C4-2B (cell line): ENCODE measurements around the gene CCNJL.

ENCODE experiments used
- ZFX ChIP-seq: fragments of 450-650 bp; IDR thresholded peaks from 2 replicates; pipeline ENCODE4 v1.6.1; 2017
- TF ChIP-seq, protein P1 (sequence below): fragments of 450-650 bp; conservative IDR thresholded peaks from 2 replicates; pipeline ENCODE4 v1.5.1; 2017; ENCODE audit warnings: mild to moderate bottlenecking

- TF ChIP-seq, protein P1, sequence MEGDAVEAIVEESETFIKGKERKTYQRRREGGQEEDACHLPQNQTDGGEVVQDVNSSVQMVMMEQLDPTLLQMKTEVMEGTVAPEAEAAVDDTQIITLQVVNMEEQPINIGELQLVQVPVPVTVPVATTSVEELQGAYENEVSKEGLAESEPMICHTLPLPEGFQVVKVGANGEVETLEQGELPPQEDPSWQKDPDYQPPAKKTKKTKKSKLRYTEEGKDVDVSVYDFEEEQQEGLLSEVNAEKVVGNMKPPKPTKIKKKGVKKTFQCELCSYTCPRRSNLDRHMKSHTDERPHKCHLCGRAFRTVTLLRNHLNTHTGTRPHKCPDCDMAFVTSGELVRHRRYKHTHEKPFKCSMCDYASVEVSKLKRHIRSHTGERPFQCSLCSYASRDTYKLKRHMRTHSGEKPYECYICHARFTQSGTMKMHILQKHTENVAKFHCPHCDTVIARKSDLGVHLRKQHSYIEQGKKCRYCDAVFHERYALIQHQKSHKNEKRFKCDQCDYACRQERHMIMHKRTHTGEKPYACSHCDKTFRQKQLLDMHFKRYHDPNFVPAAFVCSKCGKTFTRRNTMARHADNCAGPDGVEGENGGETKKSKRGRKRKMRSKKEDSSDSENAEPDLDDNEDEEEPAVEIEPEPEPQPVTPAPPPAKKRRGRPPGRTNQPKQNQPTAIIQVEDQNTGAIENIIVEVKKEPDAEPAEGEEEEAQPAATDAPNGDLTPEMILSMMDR: no peak
- no peak for TF ChIP-seq ZFX
Observed at GRCh38 chr5:160348080-160348479, 35.7 kb upstream of the CCNJL start.
